ENCODE results near the gene CKM.

CKM gene

GRCh38 chr19:45322744-45323281 lies at the start of gene CKM:
Gene CKM, minus strand, starts transcription at chr19:45322875. Its CDS starts 3,162 bp downstream, at chr19:45319713.
- DNase-seq = no peak

- DNase-seq = peak; percentile 95 to 96
These were observed 47.9 kb upstream of the CKM start, which contains the start of gene ERCC2 for GRCh38 chr19:45370410-45371204. Gene ERCC2, minus strand, starts transcription at chr19:45370573. Its CDS starts 33 bp downstream, at chr19:45370540.

GRCh38 chr19:45368737-45369340 lies 46.2 kb upstream of the CKM start:
- DNase-seq = no peak

GRCh38 chr19:45368127-45368526 lies 45.5 kb upstream of the CKM start:
- DNase-seq = no peak

- no peak for DNase-seq
These were observed 42.0 kb upstream of the CKM start for GRCh38 chr19:45364696-45365095.

- no peak for DNase-seq
These were observed 41.3 kb upstream of the CKM start for GRCh38 chr19:45363861-45364459.

- DNase-seq = no peak
These were observed 39.6 kb upstream of the CKM start for GRCh38 chr19:45362291-45362690.

- DNase-seq = no peak
These were observed 38.9 kb upstream of the CKM start for GRCh38 chr19:45361608-45362007.

- DNase-seq = no peak
These were observed 35.6 kb upstream of the CKM start for GRCh38 chr19:45358213-45358792.

- DNase-seq = no peak
These were observed 34.7 kb upstream of the CKM start for GRCh38 chr19:45357445-45357783.

- no peak for DNase-seq
These were observed 34.2 kb upstream of the CKM start for GRCh38 chr19:45356760-45357444.

GRCh38 chr19:45355910-45356309 lies 33.2 kb upstream of the CKM start:
- DNase-seq = no peak

- DNase-seq = no peak
These were observed 32.7 kb upstream of the CKM start for GRCh38 chr19:45355402-45355801.

- DNase-seq = no peak
These were observed 31.7 kb upstream of the CKM start for GRCh38 chr19:45354241-45354842.

GRCh38 chr19:45352914-45353796 lies 30.5 kb upstream of the CKM start:
- DNase-seq = no peak

GRCh38 chr19:45352471-45352870 lies 29.8 kb upstream of the CKM start:
- DNase-seq = no peak

GRCh38 chr19:45352062-45352461 lies 29.4 kb upstream of the CKM start:
- no peak for DNase-seq

- DNase-seq = no peak
These were observed 28.8 kb upstream of the CKM start for GRCh38 chr19:45351401-45351952.

- no peak for DNase-seq
These were observed 27.9 kb upstream of the CKM start for GRCh38 chr19:45350477-45351058.

GRCh38 chr19:45349430-45349941 lies 26.8 kb upstream of the CKM start:
- DNase-seq = no peak

- DNase-seq = no peak
These were observed 26.4 kb upstream of the CKM start for GRCh38 chr19:45349126-45349415.

All from Kasumi-1 (cell line).